NOMO-1 treated with dmso at 0.1 percent for 144 hours (cell line): ENCODE data around the gene MFAP3.

Experiments
- DNase-seq: peaks from one replicate; lab custom pipeline; 2025; ENCODE audit not compliant: unreplicated experiment; lab: John Stamatoyannopoulos, UW

Gene MFAP3

GRCh38 chr5:154090656-154091055 lies 51.9 kb downstream of the MFAP3 start:
- DNase-seq, result no peak

GRCh38 chr5:154092356-154093141 lies 53.8 kb downstream of the MFAP3 start:
- no peak for DNase-seq

- DNase-seq, result no peak
Measured at GRCh38 chr5:154093142-154093532, 54.4 kb downstream of the MFAP3 start.

- no peak for DNase-seq
Measured at GRCh38 chr5:154095904-154096303, 57.1 kb downstream of the MFAP3 start.

GRCh38 chr5:154097031-154097430 lies 58.3 kb downstream of the MFAP3 start:
- DNase-seq, result no peak

- no peak for DNase-seq
Measured at GRCh38 chr5:154098465-154098864, 59.7 kb downstream of the MFAP3 start.

GRCh38 chr5:154101184-154101583 lies 62.4 kb downstream of the MFAP3 start:
- no peak for DNase-seq

GRCh38 chr5:154103233-154103632 lies 64.5 kb downstream of the MFAP3 start:
- DNase-seq, result no peak
